GM21381 (cell line): ENCODE data around the gene STRIT1.
"Not testable (repeated sequence)": the region's sequence is repeated elsewhere in the genome, so short reads cannot be mapped to it uniquely, and the experiment has no call there.

Experiments used
- ATAC-seq: cut with Tn5 transposase; IDR thresholded peaks from one replicate; pipeline ENCODE4 v1.9.1; 2021; ENCODE audit warnings: mild to moderate bottlenecking, moderate library complexity; ENCODE audit not compliant: unreplicated experiment

The STRIT1 gene

DNA sequence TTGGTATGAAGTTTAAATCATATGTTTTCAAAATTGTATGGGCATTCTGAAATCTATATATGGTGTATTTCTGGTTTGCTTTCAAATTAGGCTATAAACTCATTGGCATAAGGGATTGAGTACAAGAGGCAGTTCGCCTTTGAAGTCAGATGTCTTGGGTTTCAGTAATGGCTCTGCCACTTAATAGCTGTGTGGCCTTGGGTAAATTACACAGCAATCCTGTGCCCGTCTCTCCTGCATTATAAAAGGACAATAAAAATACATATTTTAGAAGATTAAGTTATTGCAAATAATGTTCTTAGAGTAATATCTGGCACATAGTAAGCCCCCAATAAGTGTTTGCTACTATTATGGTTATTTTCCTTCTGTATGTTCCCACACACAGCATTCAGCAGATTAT lies 20.4 kb upstream of the STRIT1 start:
- no peak for ATAC-seq

DNA sequence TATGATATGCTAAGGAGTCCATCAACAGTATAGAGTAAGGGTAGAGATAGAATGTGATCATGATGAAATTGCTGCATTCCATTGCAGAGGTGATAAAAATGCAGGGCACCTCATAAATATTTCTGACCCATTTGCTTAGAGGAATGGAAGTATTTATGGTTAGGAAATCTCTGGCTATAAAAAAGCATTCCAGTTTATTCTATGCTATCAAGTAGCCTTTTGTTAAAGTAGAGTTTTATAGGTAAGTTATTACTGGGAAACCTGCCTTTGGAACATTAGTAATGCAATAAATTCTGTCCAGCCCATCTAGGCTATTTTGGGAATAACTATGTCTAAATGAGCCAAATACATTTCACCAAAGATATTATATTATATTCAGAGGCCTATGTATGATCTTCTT lies 19.8 kb upstream of the STRIT1 start:
- ATAC-seq, result no peak

DNA sequence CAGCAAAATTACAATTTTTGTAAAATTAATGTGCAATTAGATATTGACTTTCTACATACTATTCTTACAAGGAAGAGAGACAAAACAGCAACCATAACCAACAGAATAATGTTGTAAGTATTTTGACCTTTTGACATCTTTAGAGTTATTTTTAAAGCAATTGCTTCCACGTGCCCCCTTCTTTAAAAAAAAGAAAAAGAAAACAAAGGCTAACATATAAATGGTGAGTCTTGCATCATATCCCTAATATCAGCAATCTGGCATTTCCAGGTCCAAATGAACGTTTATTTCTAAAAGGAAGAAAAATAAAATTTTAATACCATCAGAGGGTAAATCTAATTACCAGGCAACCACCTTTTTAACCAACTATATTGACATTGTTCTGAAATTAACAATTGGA lies 19.3 kb upstream of the STRIT1 start:
- no peak for ATAC-seq

DNA sequence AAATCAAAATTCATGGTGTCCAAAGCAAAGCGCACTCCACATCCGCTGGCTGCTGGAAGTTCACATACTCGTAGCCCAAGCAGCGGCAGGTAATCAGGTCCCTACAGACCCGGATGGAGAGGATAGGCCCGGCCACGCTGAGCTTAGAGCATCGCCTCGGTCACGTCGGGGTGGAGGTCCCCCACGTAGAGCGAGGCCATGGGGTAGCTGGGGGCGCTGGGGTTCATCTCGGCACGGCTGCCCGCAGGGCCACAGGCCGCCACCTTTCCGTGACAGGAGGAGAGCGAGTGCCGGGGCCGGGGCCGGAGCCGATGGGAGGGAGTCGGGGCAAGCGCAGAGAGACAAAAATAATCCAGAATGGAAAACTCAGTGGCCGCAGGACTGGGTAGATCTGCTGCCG lies 16.1 kb upstream of the STRIT1 start:
- ATAC-seq, result no peak

DNA sequence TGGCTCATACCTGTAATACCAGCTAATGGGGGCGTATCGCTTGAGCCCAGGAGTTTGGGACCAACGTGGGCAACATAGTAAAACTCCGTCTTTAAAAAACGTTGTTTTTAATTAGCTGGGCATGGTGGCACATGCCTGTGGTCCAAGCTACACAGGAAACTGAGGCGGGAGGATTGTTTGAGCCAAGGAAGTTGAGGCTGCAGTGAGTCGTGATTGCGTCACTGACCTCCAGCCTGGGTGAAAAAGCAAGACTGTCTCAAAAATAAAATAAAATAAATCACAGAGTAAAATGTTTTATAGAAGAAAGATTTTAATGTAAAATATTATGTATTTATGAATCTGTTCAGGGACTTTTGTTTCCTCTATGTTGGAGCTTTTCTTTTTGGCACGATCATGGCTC lies 15.3 kb upstream of the STRIT1 start:
- no peak for ATAC-seq

DNA sequence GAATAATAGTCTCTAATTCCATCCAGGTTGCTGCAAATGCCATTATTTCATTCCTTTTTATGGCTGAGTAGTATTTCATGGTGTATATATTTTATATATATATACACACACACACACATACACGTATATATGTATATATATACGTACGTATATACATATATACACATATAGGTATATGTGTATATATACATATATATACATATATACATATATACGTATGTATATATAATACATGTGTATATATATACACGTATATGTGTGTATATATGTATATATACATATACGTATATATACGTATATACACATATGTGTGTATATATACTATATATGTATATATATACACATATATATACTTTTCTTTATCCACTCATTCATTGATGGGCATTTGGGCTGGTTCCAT lies 13.7 kb upstream of the STRIT1 start:
- no peak for ATAC-seq

DNA sequence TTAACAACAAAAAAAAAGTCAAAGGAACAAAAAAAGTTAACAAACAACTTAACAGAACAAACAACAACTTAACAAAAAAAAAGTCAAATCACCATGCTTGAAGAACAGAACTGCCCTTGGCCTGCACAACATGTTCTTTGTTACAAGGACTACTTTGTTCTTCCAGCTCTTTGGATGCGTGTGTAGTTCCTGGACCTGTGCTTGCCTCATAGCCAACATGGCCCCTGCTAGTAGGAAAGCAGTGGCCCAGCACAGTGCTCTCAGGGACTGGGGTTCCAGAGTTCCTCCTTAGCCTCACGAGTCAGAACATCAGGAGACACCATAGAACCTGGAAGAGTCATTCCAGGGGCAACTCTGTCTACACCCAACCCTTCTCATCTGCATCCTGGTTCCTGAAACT lies 10.9 kb upstream of the STRIT1 start:
- no peak for ATAC-seq

DNA sequence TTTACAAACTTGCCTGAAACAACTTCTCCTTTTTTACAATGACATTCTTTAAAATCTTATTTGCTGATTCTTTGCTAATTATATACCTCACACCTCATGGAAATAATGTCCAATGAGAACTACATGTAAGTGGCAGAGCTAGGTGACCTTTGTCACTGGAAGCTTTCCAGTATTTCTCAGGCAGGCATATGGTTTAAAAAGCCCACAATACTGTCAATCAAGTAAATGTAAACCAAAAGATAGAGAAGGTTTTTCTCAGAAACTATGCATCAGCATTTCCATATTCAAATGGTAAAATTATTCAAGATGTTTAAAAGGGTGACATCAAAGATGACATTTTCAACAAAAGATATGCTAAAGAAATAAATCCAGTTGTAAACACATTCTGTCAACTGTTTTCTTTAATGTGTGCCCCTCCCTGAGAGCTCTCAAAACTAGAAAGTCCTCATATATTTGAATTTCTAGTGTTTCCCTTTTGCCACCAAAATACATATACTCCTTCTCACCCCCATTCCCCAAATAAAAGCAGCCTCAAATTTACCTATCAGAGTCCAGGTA lies 10.1 kb upstream of the STRIT1 start:
- ATAC-seq, result no peak

DNA sequence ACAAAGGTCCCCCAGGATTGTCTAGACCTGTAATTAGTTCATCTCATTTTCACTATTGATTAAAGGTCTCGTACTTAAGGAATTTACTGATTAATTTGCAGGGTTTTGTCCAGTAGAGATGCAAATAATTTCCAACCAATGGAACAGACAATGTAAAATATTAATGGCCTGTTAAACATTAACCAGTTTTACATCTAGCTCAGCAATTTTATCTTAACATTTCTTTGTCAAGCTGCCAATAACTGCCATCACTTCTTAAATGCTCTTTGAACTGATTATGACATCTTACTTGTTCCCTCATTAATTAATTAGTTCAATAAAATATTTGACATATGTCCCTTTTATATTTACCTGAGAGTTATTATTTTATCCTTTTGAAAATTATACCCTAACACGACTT lies 9.4 kb upstream of the STRIT1 start:
- no peak for ATAC-seq

DNA sequence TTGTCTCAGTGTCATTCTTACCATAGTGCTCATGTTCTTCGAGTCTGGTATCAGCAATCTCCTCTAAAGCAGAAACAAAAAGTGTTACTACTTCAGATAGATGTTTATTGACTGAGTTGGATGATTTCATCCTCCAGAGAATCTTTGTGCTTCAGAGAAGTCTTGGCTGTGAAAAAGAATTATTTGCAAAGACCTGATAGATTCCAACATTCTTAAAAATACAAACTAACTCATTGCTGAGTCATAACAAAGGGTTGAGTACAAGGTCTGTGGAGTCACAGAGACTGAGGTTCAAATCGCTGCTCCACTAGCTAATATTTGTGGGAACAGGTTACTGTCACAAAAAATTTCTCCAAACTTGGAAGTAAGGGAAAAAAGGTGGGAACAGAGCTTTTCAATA lies 9.0 kb upstream of the STRIT1 start:
- ATAC-seq, result no peak

DNA sequence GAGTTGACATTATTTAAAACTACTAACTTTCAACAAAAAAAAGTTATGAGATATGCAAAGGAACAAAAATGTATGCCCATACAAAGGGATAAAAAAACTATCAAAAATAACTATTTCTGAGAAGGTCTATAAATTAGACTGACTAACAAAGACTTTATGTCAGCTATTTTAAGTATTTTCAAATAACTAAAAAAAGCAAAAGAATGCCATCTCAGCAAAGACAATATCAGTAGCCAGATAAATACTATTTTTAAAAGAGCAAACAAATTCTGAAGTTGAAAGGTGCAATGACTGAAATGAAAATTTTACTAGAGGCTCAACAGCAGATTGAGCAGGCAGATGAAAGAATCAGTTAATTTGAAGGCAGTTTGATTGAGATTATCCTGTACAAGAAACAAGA lies 3.6 kb upstream of the STRIT1 start:
- ATAC-seq, result no peak

DNA sequence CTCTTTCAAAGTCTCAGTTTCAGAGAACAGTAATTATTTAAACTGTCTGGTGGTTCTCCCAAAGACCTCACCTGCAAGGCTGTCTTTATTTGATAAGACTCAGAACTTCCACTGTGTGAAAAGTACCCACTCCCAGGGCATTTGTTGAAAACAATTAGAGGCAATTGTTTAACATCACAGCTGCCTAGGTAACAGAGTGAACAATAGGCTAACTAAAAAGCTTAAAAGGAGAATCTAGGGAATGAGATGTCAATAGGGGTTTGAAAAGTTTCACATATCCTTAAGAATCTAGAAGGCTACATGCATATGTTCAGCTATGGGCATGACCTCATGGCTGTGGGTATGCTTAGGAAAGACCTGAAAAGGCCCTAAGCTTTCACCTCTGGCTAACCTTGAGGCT lies 2.9 kb upstream of the STRIT1 start:
- ATAC-seq, result no peak

DNA sequence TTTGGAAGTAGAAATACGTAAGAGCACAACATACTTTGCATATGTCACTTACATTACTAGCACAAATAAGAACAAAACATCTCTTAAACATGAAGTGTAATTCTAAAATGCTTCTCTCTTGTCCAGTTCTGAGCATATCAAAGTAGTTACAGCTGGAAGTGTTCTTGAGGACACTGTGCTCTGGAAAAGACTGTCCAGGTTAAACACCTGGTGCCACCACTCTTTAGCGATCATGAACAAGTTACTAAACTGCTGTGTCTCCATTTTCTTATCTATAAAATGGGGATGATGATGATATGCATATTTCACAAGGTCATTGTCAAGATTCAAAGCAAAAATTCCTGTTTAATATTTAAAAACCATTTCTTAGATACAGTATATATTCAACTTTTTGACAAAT lies 790 bp downstream of the STRIT1 start:
- ATAC-seq, result no peak

DNA sequence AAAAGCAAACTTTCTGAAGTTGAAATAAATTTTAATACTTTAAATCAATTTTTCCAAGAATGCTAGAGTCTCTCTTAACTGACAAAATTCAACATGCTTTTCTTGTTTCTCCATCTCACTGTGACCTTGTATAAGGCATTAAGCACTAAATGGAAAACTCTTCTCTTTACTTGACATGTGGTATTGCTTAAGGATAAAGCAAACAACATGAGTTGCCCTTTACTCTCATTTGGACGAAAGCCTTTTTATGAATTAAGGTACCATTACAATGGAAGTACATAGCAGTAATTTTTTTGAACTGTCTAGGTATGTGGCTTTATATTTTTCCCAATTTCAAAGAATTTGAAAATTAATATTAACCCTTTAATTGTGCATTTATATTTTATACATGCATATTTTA lies 1.4 kb downstream of the STRIT1 start:
- no peak for ATAC-seq

DNA sequence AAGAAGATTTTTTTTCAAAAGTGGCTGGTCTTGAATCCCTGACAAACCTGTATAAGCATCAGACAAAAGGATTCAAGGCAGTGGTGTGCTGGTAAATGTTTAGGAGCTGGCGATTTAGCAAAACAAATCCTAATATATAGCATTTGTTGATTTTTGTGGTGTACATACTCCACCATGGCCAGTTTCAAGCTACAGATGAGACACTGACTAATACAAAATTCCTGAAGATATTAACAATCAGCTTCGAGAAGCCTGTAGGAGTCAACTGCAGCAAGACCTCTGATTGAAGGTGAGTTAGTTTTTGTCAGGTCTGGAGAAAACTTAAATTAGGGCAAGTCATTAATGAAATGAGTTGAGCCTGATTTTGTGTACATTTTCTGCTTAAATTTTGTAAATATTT lies 6.7 kb downstream of the STRIT1 start:
- ATAC-seq, result no peak

DNA sequence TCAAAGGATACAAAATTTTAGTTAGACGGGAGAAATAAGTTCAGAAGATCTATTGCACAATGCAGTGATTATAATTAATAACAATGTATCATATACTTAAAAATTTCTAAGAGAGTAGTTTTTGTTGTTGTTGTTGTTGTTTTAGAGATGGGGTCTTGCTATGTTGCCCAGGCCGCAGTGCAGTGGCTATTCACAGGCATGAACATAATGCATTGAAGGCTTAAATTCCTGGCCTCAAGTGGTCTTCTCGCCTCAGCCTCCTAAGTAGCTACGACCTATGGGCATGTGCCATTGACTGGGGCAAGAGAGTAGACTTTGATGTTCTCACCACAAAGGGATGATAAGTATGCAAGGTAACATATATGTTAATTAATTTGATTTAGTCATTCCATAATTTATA lies 7.5 kb downstream of the STRIT1 start:
- ATAC-seq, result no peak

DNA sequence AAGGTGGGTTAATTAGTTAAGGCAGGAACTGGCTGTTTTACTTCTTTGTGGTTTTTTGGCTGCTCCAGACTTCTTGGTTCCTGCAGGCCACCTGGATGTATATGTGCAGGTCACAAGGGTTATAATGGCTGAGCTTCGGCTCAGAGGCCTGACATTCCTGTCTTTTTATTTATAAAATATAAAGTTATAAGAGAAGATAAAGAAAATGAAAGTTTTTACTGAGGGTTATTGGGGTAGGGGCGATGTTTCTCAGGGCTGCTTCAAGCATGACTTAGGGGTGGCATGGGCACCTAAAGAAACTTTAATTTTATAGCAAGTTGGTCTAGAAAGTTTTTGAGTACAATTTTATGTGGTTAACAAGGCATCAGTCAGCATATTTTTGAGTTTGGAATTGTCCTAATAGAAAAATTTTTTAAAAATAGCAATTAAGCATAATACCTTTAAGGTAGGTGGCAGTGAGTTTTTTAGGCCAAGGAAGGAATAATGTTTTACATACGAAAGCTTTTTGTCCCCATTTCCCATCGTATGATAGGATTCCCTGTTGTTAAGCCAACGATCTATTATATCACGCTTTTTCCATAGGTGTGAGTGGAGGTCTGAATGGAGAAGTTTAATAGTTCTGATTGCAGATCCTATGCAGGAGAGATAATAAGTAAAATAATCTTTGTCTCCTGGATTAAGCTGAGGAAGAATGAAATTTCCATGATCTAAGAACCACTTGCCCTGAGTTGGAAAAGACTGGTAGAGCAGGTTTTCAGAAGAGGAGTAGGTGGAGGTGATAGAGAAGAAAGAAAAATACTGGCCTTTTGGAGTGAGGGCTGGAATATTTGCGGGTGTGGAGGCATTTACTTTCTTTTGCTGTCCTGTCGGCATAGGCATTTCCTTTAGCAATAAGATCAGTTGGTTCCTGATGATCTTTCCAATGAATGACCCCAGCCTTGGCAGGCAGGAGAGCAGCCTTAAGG lies 10.1 kb downstream of the STRIT1 start:
- ATAC-seq, result no peak

DNA sequence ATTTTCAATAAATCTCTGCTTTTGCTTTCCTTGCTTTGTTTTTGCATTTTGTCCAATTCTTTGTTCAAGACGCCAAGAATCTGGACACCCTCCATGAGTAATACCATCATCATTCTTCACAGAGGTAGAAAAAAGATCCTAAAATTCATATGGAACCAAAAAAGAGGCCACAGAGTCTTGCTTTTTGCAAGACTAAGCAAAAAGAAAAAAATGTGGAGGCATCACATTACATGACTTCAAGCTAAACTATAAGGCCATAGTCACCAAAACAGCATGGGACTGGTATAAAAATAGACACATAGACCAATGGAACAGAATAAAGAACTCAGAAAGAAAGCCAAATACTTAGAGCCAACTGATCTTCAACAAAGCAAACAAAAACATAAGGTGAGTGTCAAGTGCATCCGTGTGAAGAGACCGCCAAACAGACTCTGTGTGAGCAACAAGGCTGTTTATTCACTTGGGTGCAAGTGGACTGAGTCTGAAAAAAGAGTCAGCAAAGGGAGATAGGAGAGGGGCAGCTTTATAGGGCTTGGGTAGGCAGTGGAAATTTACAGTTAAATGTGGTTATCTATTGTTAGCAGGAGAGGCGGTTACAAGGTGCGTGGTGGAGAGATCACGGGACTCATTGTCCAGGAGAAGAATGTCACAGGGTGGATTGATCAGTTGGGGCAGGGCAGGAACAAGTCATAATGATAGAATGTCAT lies 10.9 kb downstream of the STRIT1 start:
- ATAC-seq, result no peak

DNA sequence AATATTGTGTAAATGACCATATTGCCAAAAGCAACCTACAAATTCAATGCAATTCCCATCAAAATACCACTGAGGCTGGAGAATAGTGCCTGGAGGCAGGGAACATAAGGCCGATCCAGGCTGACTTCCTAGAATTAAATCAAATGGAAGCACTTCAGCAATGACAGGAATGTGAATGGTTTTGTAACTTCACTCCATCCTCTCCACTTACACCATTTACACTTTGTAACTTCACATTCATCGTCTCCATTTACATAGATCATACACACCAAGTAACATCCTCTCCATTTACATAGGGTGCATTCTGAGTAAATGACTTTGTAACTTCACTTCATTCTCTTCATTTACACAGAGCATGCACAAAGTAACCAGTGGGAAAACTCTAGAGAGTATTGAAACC lies 11.6 kb downstream of the STRIT1 start:
- ATAC-seq, result no peak

DNA sequence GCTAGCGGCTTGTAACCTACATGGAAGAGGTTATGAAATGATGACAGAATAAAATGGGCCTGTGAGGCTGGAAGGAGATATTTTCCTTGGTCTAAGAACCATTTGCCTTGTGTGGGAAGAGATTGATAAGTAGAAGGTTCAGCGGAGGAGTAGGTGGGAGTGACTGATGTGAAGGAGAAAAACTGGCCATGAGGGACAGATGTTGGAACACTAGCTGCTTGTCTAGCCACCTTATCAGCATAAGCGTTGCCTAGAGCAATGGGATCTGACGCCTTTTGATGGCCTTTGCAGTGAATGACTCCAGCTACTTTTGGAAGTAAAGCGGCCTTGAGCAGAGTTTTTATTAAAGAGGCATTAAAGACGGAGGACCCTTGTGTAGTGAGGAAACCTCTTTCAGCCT lies 17.4 kb downstream of the STRIT1 start:
- ATAC-seq, result not testable (repeated sequence)

DNA sequence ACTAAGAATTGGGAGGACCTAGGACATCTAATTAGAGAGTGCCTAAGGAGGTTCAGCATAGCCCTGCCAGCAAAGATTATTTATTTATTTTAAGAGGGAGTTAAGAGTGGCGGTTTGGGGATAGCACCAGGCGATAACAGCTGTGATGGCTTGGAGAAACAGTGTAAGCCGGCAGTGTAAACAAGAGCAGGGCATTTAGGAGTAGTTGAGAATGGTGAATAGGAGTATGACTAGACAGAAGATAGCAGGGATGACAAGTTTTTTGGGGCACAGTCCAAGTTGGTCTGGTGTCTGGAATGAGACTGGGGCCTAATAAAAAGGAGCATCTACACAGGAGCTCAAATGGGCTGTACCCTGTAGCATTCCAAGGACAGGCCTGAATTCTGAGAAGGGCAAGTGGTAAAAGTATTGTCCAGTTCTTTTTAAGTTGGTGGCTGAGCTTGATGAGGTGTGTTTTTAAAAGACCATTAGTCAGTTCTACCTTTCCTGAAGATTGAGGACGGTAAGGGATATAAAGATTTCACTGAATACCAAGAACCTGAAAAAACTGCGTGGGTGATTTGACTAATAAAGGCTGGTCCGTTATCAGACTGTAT lies 18.2 kb downstream of the STRIT1 start:
- ATAC-seq, result not testable (repeated sequence)

DNA sequence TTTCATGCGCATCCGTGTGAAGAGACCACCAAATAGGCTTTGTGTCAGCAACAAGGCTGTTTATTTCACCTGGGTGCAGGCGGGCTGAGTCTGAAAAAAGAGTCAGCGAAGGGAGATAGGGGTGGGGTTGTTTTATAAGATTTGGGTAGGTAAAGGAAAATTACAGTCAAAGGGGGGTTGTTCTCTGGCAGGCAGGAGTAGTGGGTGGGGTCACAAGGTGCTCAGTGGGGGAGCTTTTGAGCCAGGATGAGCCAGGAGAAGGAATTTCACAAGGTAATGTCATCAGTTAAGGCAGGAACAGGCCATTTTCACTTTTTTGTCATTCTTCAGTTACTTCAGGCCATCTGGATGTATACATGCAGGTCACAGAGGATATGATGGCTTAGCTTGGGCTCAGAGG lies 19.0 kb downstream of the STRIT1 start:
- ATAC-seq, result not testable (repeated sequence)
